ENCODE measurements around the gene PLAAT4. TPM values are rescaled to one million over a fixed set of nuclear protein-coding genes. Genes with fewer than 3 reads are reported as not detected.

Gene PLAAT4
- total RNA-seq, 1 experiment from 2014 or later, result 2.9 TPM

- TF ChIP-seq PRDM15 (CRISPR knock-in tag; IDR thresholded peaks at IDR 0.05) (no peak), HMGA2 (CRISPR knock-in tag; IDR thresholded peaks at IDR 0.05) (no peak)
Observed at GRCh38 chr11:63567044-63567840, 30.6 kb downstream of the PLAAT4 start (continued).

- no peak overlapping the region for H3K27ac Mint-ChIP-seq
- ChIA-PET POLR2A (interaction anchor here (0.6 kb wide), 1 partner anchor 8 kb away, joined by 3 read pairs; no protein-coding TSS in a partner anchor), CTCF (no interaction called here)
- H3K4me3 Mint-ChIP-seq, result no peak overlapping the region
- H3K4me1 Mint-ChIP-seq, result peaks cover 36% of the 10 kb centered on the region
- DNase-seq (ENCODE audit: low spot score), result no peak
- peaks cover 15% of the 10 kb centered on the region for H3K36me3 Mint-ChIP-seq
- TF ChIP-seq ZNF512 (CRISPR knock-in tag; IDR thresholded peaks at IDR 0.05; ENCODE audit: borderline replicate concordance), result no peak
- TF ChIP-seq ZNF396 (CRISPR knock-in tag; IDR thresholded peaks at IDR 0.05; ENCODE audit: borderline replicate concordance), result no peak
- TF ChIP-seq, protein P1, sequence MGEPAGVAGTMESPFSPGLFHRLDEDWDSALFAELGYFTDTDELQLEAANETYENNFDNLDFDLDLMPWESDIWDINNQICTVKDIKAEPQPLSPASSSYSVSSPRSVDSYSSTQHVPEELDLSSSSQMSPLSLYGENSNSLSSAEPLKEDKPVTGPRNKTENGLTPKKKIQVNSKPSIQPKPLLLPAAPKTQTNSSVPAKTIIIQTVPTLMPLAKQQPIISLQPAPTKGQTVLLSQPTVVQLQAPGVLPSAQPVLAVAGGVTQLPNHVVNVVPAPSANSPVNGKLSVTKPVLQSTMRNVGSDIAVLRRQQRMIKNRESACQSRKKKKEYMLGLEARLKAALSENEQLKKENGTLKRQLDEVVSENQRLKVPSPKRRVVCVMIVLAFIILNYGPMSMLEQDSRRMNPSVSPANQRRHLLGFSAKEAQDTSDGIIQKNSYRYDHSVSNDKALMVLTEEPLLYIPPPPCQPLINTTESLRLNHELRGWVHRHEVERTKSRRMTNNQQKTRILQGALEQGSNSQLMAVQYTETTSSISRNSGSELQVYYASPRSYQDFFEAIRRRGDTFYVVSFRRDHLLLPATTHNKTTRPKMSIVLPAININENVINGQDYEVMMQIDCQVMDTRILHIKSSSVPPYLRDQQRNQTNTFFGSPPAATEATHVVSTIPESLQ (CRISPR knock-in tag; IDR thresholded peaks at IDR 0.05), result no peak
- TF ChIP-seq, protein P2, sequence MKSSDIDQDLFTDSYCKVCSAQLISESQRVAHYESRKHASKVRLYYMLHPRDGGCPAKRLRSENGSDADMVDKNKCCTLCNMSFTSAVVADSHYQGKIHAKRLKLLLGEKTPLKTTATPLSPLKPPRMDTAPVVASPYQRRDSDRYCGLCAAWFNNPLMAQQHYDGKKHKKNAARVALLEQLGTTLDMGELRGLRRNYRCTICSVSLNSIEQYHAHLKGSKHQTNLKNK (CRISPR knock-in tag; IDR thresholded peaks at IDR 0.05), result no peak
- no peak for TF ChIP-seq ZNF121 (CRISPR knock-in tag; IDR thresholded peaks at IDR 0.05)
- TF ChIP-seq TP53 (CRISPR knock-in tag; IDR thresholded peaks at IDR 0.05), result no peak
- TF ChIP-seq ZNF416 (CRISPR knock-in tag; IDR thresholded peaks at IDR 0.05), result no peak
- TF ChIP-seq HMGA2 (CRISPR knock-in tag; IDR thresholded peaks at IDR 0.05), result no peak
- no peak for TF ChIP-seq ZNF219 (CRISPR knock-in tag; IDR thresholded peaks at IDR 0.05; ENCODE audit: borderline replicate concordance)
- TF ChIP-seq TCF7 (CRISPR knock-in tag; IDR thresholded peaks at IDR 0.05; ENCODE audit: low read depth), result no peak
- TF ChIP-seq ZNF532 (CRISPR knock-in tag; IDR thresholded peaks at IDR 0.05; ENCODE audit: borderline replicate concordance), result no peak
- no peak for TF ChIP-seq SMAD3 (CRISPR knock-in tag; IDR thresholded peaks at IDR 0.05; ENCODE audit: borderline replicate concordance)
- no peak for TF ChIP-seq AFF4 (CRISPR knock-in tag; IDR thresholded peaks at IDR 0.05; ENCODE audit: borderline replicate concordance)
- no peak for TF ChIP-seq ZNF138 (CRISPR knock-in tag; conservative IDR thresholded peaks at IDR 0.05)
- no peak for TF ChIP-seq RELA (CRISPR knock-in tag; IDR thresholded peaks at IDR 0.05; ENCODE audit: borderline replicate concordance)
- TF ChIP-seq, protein P3, sequence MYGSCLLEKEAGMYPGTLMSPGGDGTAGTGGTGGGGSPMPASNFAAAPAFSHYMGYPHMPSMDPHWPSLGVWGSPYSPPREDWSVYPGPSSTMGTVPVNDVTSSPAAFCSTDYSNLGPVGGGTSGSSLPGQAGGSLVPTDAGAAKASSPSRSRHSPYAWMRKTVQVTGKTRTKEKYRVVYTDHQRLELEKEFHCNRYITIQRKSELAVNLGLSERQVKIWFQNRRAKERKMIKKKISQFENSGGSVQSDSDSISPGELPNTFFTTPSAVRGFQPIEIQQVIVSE (CRISPR knock-in tag; IDR thresholded peaks at IDR 0.05; ENCODE audit: borderline replicate concordance), result no peak
- ATAC-seq, result no peak
- no peaks in the 10 kb centered on the region for H3K27me3 Mint-ChIP-seq (ENCODE audit: low read depth)
- H3K9me3 Mint-ChIP-seq, result peaks cover 8% of the 10 kb centered on the region; the same call in 1 of the 2 replicates
Observed at GRCh38 chr11:63569570-63569969, 33.0 kb downstream of the PLAAT4 start.
